GM19043 (cell line): ENCODE data around the gene SAA4.
"Not testable (repeated sequence)": the region's sequence is repeated elsewhere in the genome, so short reads cannot be mapped to it uniquely, and the experiment has no call there.

Experiments
- ATAC-seq: cut with Tn5 transposase; IDR thresholded peaks from one replicate; pipeline ENCODE4 v1.9.1; 2021; ENCODE audit warnings: low read depth; ENCODE audit not compliant: unreplicated experiment

Gene SAA4

DNA sequence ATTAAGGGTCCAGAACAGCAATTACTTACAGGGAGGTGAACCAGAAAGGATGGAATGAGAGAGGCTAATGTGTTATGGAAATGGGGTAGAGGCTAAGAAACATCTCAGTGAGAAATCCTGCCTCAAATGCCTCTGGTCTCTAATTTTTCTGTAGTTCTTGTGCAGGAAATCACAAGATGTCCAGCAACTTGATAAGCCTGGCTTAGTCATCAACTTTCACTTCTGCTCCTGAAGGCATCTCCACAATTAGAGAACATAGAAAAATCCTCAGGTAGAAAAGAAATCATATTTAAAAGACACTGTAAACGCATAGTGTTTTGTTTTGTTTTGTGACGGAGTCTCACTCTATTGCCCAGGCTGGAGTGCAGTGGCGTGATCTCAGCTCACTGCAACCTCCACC, 45.2 kb downstream of the SAA4 start:
- no peak for ATAC-seq

DNA sequence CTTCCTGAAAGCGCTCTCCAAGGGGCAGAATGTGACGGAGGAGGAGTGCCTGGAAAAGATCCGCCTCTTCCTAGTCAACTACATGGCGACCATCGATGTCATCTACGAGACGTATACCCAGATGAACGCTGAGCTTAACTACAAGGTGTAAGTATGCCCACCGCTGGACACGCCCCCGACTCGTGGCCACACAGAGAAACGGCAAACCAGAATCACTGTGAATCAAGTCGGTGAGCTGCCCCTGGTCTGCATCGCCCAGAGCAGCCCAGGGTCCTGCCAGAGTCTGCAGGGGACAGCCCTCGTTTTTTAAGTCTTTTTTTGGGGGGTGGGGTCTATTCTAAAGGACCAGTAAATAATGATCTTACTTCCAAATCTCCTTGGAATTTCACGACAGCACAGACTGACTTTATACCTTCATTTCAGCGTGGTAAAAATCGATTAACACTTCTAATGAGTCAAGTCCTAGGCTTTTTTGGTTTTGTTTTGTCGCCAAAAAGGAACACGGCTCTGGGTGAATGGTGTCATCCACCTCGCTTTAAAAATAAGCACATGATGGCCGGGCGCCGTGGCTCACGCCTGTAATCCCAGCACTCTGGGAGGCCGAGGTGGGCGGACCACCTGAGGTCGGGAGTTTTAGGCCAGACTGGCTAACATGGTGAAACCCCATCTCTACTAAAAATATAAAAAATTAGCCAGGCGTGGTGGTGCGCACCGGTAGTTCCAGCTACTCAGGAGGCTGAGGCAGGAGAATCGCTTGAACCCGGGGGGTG, 46.9 kb downstream of the SAA4 start:
- not testable (repeated sequence) for ATAC-seq

DNA sequence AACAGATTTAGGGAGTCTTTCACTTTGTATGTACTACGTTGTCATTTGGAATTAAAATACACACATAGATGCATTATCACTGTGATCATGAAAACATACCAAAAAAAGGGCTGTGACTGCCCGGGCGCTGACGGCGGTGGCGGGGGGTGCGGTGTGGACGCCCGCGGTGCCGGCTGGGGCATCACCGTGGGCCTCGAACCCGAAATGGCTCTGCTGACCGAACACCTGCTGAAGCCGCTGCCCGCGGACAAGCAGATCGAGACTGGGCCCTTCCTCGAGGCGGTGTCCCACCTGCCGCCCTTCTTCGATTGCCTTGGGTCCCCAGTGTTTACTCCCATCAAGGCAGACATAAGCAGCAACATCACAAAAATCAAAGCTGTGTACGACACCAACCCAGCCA, 47.8 kb downstream of the SAA4 start:
- no peak for ATAC-seq
